ENCODE data around the gene HS6ST3. TPM values are rescaled to one million over a fixed set of nuclear protein-coding genes. Genes with fewer than 3 reads are reported as not detected.
"Not testable (repeated sequence)": the region's sequence is repeated elsewhere in the genome, so short reads cannot be mapped to it uniquely, and the experiment has no call there.

HS6ST3 gene
- total RNA-seq, 1 donor from 2014 or later: 1.3 TPM

DNA sequence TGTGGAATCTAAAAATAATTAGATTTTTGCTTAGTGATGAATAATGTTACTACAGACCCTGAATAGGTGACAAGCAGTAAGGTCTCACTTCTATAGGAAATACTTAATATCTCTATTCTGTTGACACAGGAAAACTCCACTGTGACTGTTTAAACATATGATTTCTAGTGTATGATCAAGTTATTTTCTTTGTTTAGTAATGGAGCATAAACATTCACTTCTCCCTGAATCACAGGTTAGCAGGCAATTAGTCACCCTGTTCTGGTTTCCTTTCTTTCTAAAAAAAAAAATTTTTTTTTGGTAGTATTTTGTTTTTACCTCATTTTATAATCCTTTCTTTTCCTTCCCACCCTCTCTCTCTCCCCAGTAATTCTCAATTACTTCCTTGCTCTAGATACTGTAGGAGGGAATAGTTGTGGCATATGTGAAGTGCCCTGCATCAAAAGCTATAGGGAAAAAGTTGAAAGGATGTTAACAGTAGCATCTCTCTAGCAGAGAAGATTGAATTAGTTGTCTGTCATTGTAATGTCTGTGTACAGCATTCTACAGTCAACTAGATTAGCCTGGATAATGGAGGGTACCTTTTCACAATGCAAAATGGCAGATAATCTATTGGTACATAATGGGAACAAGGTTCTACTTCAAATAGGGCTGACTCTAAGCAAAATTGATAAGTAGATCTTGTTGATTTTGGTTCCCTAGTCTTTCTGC is 3.5 kb downstream of the HS6ST3 start:
- TF ChIP-seq, protein P1, sequence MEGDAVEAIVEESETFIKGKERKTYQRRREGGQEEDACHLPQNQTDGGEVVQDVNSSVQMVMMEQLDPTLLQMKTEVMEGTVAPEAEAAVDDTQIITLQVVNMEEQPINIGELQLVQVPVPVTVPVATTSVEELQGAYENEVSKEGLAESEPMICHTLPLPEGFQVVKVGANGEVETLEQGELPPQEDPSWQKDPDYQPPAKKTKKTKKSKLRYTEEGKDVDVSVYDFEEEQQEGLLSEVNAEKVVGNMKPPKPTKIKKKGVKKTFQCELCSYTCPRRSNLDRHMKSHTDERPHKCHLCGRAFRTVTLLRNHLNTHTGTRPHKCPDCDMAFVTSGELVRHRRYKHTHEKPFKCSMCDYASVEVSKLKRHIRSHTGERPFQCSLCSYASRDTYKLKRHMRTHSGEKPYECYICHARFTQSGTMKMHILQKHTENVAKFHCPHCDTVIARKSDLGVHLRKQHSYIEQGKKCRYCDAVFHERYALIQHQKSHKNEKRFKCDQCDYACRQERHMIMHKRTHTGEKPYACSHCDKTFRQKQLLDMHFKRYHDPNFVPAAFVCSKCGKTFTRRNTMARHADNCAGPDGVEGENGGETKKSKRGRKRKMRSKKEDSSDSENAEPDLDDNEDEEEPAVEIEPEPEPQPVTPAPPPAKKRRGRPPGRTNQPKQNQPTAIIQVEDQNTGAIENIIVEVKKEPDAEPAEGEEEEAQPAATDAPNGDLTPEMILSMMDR (IDR thresholded peaks at IDR 0.05; ENCODE audit: partially characterized antibody, unreplicated experiment): no peak
- Mint-ChIP-seq H3K27ac (ENCODE audit: unreplicated experiment) (no peak overlapping the region), H3K4me1 (ENCODE audit: low read depth, unreplicated experiment) (no peaks in the 10 kb centered on the region), H3K4me3 (ENCODE audit: unreplicated experiment) (no peak overlapping the region), H3K9me3 (ENCODE audit: unreplicated experiment) (peaks cover 4% of the 10 kb centered on the region), H3K36me3 (ENCODE audit: unreplicated experiment) (no peaks in the 10 kb centered on the region), H3K27me3 (ENCODE audit: unreplicated experiment) (peaks cover 12% of the 10 kb centered on the region)
- no peak for DNase-seq

GRCh38 chr13:96100457-96101220 is 10.7 kb downstream of the HS6ST3 start:
- Mint-ChIP-seq H3K4me3 (ENCODE audit: unreplicated experiment) (no peak overlapping the region), H3K9me3 (ENCODE audit: unreplicated experiment) (no peaks in the 10 kb centered on the region), H3K27ac (ENCODE audit: unreplicated experiment) (no peak overlapping the region), H3K27me3 (ENCODE audit: unreplicated experiment) (peaks cover under 1% of the 10 kb centered on the region), H3K4me1 (ENCODE audit: low read depth, unreplicated experiment) (no peaks in the 10 kb centered on the region), H3K36me3 (ENCODE audit: unreplicated experiment) (peaks cover under 1% of the 10 kb centered on the region)
- TF ChIP-seq, protein P1 (IDR thresholded peaks at IDR 0.05; ENCODE audit: partially characterized antibody, unreplicated experiment): no peak
- no peak for DNase-seq

- Mint-ChIP-seq H3K27me3 (ENCODE audit: unreplicated experiment) (no peaks in the 10 kb centered on the region), H3K4me3 (ENCODE audit: unreplicated experiment) (no peak overlapping the region), H3K27ac (ENCODE audit: unreplicated experiment) (no peak overlapping the region), H3K36me3 (ENCODE audit: unreplicated experiment) (peaks cover 26% of the 10 kb centered on the region), H3K4me1 (ENCODE audit: low read depth, unreplicated experiment) (no peaks in the 10 kb centered on the region), H3K9me3 (ENCODE audit: unreplicated experiment) (peaks cover 8% of the 10 kb centered on the region)
- no peak for DNase-seq
- TF ChIP-seq, protein P1 (IDR thresholded peaks at IDR 0.05; ENCODE audit: partially characterized antibody, unreplicated experiment): no peak
Observed at GRCh38 chr13:96104516-96104915, 14.6 kb downstream of the HS6ST3 start.

- peaks cover 32% of the 10 kb centered on the region for H3K36me3 Mint-ChIP-seq (ENCODE audit: unreplicated experiment)
- H3K4me1 Mint-ChIP-seq (ENCODE audit: low read depth, unreplicated experiment); H3K27ac Mint-ChIP-seq (ENCODE audit: unreplicated experiment); DNase-seq; H3K9me3 Mint-ChIP-seq (ENCODE audit: unreplicated experiment); H3K27me3 Mint-ChIP-seq (ENCODE audit: unreplicated experiment); H3K4me3 Mint-ChIP-seq (ENCODE audit: unreplicated experiment): not testable (repeated sequence)
Observed at GRCh38 chr13:96108072-96108471, 18.2 kb downstream of the HS6ST3 start.

GRCh38 chr13:96109125-96109524 is 19.2 kb downstream of the HS6ST3 start:
- H3K4me3 Mint-ChIP-seq (ENCODE audit: unreplicated experiment): no peak overlapping the region
- TF ChIP-seq, protein P1 (IDR thresholded peaks at IDR 0.05; ENCODE audit: partially characterized antibody, unreplicated experiment): no peak
- peaks cover 8% of the 10 kb centered on the region for H3K9me3 Mint-ChIP-seq (ENCODE audit: unreplicated experiment)
- no peak for DNase-seq
- H3K36me3 Mint-ChIP-seq (ENCODE audit: unreplicated experiment): peaks cover 32% of the 10 kb centered on the region
- H3K27me3 Mint-ChIP-seq (ENCODE audit: unreplicated experiment): peaks cover 3% of the 10 kb centered on the region
- H3K27ac Mint-ChIP-seq (ENCODE audit: unreplicated experiment): no peak overlapping the region
- H3K4me1 Mint-ChIP-seq (ENCODE audit: low read depth, unreplicated experiment): no peaks in the 10 kb centered on the region
